K562 (cell line): ENCODE measurements around the gene GNAI2. TPM values are rescaled to one million over a fixed set of nuclear protein-coding genes. Genes with fewer than 3 reads are reported as not detected.

Source experiments
- ATAC-seq: fragments of 200-7000 bp; cut with Tn5 transposase; 3 replicates; pipeline ENCODE4 v1.9.1; 2020; ENCODE audit warnings: moderate library complexity
- BruUV-seq: library from RNA; stranded (reverse); fragments of 400-500 nt; replicated peaks from 2 replicates; lab custom pipeline; 2021; lab: Mats Ljungman, UMichigan
- CTCF ChIA-PET: fragments of 300-600 bp; formaldehyde crosslinking; extraction: SDS; loops from one replicate; lab custom pipeline; 2021; ENCODE audit warnings: low intra/inter-chr PET ratio; lab: Yijun Ruan, JAX
- POLR2A ChIA-PET: fragments of 300-600, 350-650 bp; sonication (Branson Sonifier 250); formaldehyde crosslinking; extraction: SDS; loops from one replicate; lab custom pipeline; 2021; ENCODE audit warnings: antibody characterized with exemption, inconsistent platforms; lab: Yijun Ruan, JAX
- DNase-seq, 4 experiments: peaks; one replicate each; pipeline versions ENCODE4 v3.0.0 to v3.0.0-alpha.2; 2011 to 2018; ENCODE audit warnings: low spot score in 3 of 4, mixed read lengths in 3 of 4; ENCODE audit errors: extremely low read depth in 1 of 4
- FAIRE-seq: peaks from 2 replicates; lab custom pipeline; 2011; peaks lifted over from hg19 to GRCh38; lab: Jason Lieb, UNC
- H2AFZ ChIP-seq: 2 replicates; pipeline ENCODE4 v1.6.0; 2011; ENCODE audit warnings: low read depth, low read length, control low read depth, inconsistent platforms
- H3K27ac ChIP-seq: fragments of 200-600 bp; 3 replicates; pipeline ENCODE4 v1.8.0; 2011; ENCODE audit warnings: low read depth, mild to moderate bottlenecking, control low read depth, inconsistent platforms, low read length, moderate library complexity, mixed read lengths; ENCODE audit errors: extremely low read depth
- H3K27me3 ChIP-seq, 2 experiments: fragments of 300-600 bp in 1 of 2; 2 replicates in 1 of 2; 3 replicates in 1 of 2; pipeline versions ENCODE4 v1.6.0 to v1.8.0; 2011; ENCODE audit warnings: inconsistent platforms in 2 of 2, low read length in 2 of 2, mild to moderate bottlenecking in 1 of 2, mixed read lengths in 1 of 2, moderate library complexity in 1 of 2; ENCODE audit not compliant: control insufficient read depth in 2 of 2, insufficient read depth in 2 of 2
- H3K36me3 ChIP-seq: fragments of 300-600 bp; 3 replicates; pipeline ENCODE4 v1.8.0; 2011; ENCODE audit warnings: mild to moderate bottlenecking, low read length, inconsistent platforms; ENCODE audit not compliant: control insufficient read depth, insufficient read depth
- H3K4me1 ChIP-seq, 2 experiments: fragments of 200-600 bp in 1 of 2; replicated peaks in 1 of 2; 2 replicates in 1 of 2; 3 replicates in 1 of 2; pipeline versions ENCODE4 v1.5.1 to v1.8.0; 2011; ENCODE audit warnings: inconsistent platforms in 2 of 2, low read length in 2 of 2, mild to moderate bottlenecking in 1 of 2, mixed read lengths in 1 of 2, moderate library complexity in 1 of 2; ENCODE audit not compliant: control insufficient read depth in 2 of 2, insufficient read depth in 2 of 2
- H3K4me2 ChIP-seq: 2 replicates; pipeline ENCODE4 v1.6.1; 2011; ENCODE audit warnings: low read length, control low read depth, inconsistent platforms, mixed read lengths; ENCODE audit not compliant: insufficient read depth
- H3K4me3 ChIP-seq: fragments of 200-600 bp; sonication (generic), shearing (Covaris generic); 2 replicates; pipeline ENCODE4 v1.5.1; 2016; ENCODE audit warnings: control low read depth, inconsistent platforms
- H3K79me2 ChIP-seq: fragments of 200-600 bp; 3 replicates; pipeline ENCODE4 v1.8.0; 2011; ENCODE audit warnings: low read length, inconsistent platforms; ENCODE audit not compliant: control insufficient read depth, insufficient read depth
- H3K9ac ChIP-seq, 2 experiments: 2 replicates each; pipeline versions ENCODE4 v1.6.0 to v1.6.1; 2011; ENCODE audit warnings: low read depth in 2 of 2, low read length in 2 of 2, control low read depth in 1 of 2, inconsistent platforms in 1 of 2, mild to moderate bottlenecking in 1 of 2, mixed read lengths in 1 of 2; ENCODE audit not compliant: insufficient read depth in 1 of 2
- H3K9me1 ChIP-seq: one replicate; pipeline ENCODE4 v1.6.0; 2011; ENCODE audit warnings: inconsistent platforms, mild to moderate bottlenecking, low read length, moderate library complexity; ENCODE audit not compliant: control insufficient read depth, insufficient read depth
- H3K9me3 ChIP-seq: replicated peaks from 2 replicates; pipeline ENCODE4 v1.5.1; 2011; ENCODE audit warnings: low read depth, low read length, inconsistent platforms; ENCODE audit not compliant: control insufficient read depth, insufficient read depth
- H4K20me1 ChIP-seq: replicated peaks from 2 replicates; pipeline ENCODE4 v1.6.1; 2011; ENCODE audit warnings: low read length, inconsistent platforms, mixed read lengths; ENCODE audit not compliant: control insufficient read depth, insufficient read depth
- MEF2A ChIP-seq: IDR thresholded peaks from 2 replicates; pipeline ENCODE4 v1.6.1; 2011; ENCODE audit warnings: low read depth, mild to moderate bottlenecking, low read length, moderate library complexity; ENCODE audit not compliant: control insufficient read depth
- ZBTB7A ChIP-seq: IDR thresholded peaks from 2 replicates; pipeline ENCODE4 v1.6.1; 2011; ENCODE audit warnings: low read depth, mild to moderate bottlenecking, low read length, moderate library complexity, borderline replicate concordance; ENCODE audit not compliant: control insufficient read depth
- ZNF583 ChIP-seq: fragments of 250-450 bp; sonication (Bioruptor Pico); IDR thresholded peaks from 2 replicates; pipeline ENCODE4 v1.4.0; 2020
- WGBS: fragments of 100-300 bp; shearing (Covaris generic); methylation state at CpG from one replicate; pipeline ENCODE4 v1.1.6; 2016; ENCODE audit warnings: low coverage, mixed read lengths; ENCODE audit not compliant: insufficient coverage; ENCODE audit errors: missing lambda C conversion rate; 5-methylcytosine and 5-hydroxymethylcytosine counted together
- in situ Hi-C: fragments of 300-500 bp; cut with MboI; formaldehyde crosslinking; loops from 4 replicates; pipeline ENCODE4 v1.15.0; 2018; ENCODE audit warnings: inconsistent platforms, mixed read lengths
- intact Hi-C: fragments of 100-400 bp; cut with micrococcal nuclease; formaldehyde crosslinking; loops from 2 replicates; pipeline ENCODE4 v1.14.2; 2022
- polyA plus RNA-seq, 8 experiments: library from polyadenylated mRNA; depleted of rRNA in 4 of 8; stranded (reverse) in 5 of 8; unstranded in 3 of 8; fragments of >200 nt; fragmentation: Nextera tagmentation in 2 of 8; fragmentation: Illumina TruSeq in 1 of 8; extraction: Ambion mirVana in 2 of 8; extraction: Trizol in 1 of 8; gene quantifications; 2 replicates each; pipeline versions ENCODE4 v1.2.1 to v1.2.3, GENCODE V29; 2011 to 2014; ENCODE audit warnings: inconsistent platforms in 1 of 8, missing spikeins in 1 of 8
- total RNA-seq, 7 experiments: library from RNA; depleted of rRNA in 6 of 7; stranded (reverse); fragments of >200 nt in 6 of 7; fragmentation: Illumina TruSeq in 2 of 7; extraction: Trizol in 2 of 7; gene quantifications; 2 replicates each; pipeline versions ENCODE4 v1.2.1 to v1.2.3, GENCODE V29; 2011 to 2021; ENCODE audit warnings: low replicate concordance in 1 of 7
- TF ChIP-seq, protein P1 (sequence below), 2 experiments: fragments of 450-650 bp; IDR thresholded peaks; 2 replicates each; pipeline ENCODE4 v1.6.1; 2016; ENCODE audit warnings: mild to moderate bottlenecking in 2 of 2, borderline replicate concordance in 1 of 2, low read depth in 1 of 2, moderate library complexity in 1 of 2
- TF ChIP-seq, protein P2 (sequence below): fragments of 250-450 bp; sonication (Bioruptor Pico); IDR thresholded peaks from 2 replicates; pipeline ENCODE4 v1.8.0; 2021; ENCODE audit warnings: moderate library complexity, mild to moderate bottlenecking, inconsistent platforms
- TF ChIP-seq, protein P3 (sequence below): fragments of 250-450 bp; sonication (Bioruptor Pico); IDR thresholded peaks from 2 replicates; pipeline ENCODE4 v1.5.0; 2020; ENCODE audit warnings: mild to moderate bottlenecking, borderline replicate concordance

The GNAI2 gene
- total and polyA plus RNA-seq, 9 of the 15 experiments (the other 6 are each of a cell fraction or from before 2014, with no cell fraction given), result 1.1 to 72.2 (median 42.7) TPM

DNA sequence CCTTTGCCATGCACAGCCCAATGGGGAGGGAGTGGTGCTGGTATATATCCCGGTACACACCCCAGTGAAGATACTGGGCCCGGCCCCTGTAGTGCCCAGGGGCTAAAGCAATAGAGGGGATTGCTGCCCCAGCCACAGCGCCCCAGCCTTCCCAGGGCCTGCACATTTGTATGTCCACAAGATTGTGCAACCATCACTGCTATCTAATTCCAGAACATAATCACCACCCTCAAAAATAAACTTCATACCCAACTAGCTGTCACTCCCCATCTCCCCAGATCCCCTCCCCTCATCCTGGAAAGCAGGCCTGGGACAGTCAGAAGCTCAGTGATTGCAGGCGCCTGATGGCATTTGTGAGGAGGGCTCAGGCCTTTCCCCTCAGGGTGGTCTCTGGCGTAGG, 13.5 kb downstream of the GNAI2 start:
- peaks cover 21% of the 10 kb centered on the region for H3K79me2 ChIP-seq
- H4K20me1 ChIP-seq, result no peaks in the 10 kb centered on the region
- no peak for TF ChIP-seq ZNF583 (CRISPR knock-in tag)
- no peak for TF ChIP-seq ZBTB7A
- TF ChIP-seq MEF2A, result no peak
- TF ChIP-seq, protein P1, sequence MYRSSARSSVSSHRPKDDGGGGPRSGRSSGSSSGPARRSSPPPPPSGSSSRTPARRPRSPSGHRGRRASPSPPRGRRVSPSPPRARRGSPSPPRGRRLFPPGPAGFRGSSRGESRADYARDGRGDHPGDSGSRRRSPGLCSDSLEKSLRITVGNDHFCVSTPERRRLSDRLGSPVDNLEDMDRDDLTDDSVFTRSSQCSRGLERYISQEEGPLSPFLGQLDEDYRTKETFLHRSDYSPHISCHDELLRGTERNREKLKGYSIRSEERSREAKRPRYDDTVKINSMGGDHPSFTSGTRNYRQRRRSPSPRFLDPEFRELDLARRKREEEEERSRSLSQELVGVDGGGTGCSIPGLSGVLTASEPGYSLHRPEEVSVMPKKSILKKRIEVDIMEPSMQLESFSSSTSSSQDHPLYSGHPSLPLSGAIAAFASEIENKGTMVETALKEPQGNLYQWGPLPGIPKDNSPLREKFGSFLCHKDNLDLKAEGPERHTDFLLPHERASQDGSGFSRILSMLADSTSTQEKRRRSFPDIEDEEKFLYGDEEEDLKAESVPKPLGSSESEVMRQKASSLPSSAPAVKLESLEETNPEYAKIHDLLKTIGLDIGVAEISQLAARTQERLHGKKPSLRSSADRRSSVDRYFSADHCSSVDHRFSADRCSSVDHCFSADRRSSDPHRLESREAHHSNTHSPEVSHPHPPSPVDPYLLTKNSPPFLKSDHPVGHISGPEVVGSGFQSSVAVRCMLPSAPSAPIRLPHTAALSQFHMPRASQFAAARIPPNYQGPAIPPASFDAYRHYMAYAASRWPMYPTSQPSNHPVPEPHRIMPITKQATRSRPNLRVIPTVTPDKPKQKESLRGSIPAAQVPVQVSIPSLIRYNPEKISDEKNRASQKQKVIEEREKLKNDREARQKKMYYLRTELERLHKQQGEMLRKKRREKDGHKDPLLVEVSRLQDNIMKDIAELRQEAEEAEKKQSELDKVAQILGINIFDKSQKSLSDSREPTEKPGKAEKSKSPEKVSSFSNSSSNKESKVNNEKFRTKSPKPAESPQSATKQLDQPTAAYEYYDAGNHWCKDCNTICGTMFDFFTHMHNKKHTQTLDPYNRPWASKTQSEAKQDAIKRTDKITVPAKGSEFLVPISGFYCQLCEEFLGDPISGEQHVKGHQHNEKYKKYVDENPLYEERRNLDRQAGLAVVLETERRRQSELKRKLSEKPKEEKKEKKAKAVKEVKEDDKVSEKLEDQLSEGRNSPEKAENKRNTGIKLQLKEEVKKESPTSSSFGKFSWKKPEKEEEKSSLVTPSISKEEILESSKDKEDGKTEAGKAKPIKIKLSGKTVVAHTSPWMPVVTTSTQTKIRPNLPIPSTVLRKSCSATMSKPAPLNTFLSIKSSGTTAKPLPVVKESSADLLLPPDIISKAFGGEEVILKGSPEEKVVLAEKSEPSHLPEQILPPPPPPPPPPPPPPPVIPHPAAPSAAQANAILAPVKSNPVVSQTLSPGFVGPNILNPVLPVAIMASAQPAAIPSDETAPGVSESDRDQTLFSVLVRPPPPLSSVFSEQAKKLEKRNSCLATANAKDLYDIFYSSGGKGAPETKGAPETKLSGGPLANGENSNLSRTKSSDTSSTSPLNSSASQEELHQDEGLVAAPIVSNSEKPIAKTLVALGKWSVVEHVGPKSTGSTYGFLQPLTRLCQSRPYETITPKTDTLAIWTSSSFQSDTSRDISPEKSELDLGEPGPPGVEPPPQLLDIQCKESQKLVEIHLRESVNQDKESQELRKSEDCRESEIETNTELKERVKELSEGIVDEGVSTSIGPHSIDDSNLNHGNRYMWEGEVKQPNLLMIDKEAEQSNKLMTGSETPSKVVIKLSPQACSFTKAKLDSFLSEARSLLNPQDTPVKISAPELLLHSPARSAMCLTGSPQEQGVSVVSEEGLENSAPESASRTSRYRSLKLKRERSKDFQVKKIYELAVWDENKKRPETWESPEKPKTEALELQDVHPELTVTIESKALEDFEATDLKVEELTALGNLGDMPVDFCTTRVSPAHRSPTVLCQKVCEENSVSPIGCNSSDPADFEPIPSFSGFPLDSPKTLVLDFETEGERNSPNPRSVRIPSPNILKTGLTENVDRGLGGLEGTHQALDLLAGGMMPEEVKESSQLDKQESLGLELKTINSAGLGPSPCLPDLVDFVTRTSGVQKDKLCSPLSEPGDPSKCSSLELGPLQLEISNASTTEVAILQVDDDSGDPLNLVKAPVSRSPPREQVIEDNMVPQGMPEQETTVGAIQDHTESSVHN (IDR thresholded peaks at IDR 0.05; ENCODE audit: borderline replicate concordance in 1 of 2, low read depth in 1 of 2), result no peak
- TF ChIP-seq, protein P2, sequence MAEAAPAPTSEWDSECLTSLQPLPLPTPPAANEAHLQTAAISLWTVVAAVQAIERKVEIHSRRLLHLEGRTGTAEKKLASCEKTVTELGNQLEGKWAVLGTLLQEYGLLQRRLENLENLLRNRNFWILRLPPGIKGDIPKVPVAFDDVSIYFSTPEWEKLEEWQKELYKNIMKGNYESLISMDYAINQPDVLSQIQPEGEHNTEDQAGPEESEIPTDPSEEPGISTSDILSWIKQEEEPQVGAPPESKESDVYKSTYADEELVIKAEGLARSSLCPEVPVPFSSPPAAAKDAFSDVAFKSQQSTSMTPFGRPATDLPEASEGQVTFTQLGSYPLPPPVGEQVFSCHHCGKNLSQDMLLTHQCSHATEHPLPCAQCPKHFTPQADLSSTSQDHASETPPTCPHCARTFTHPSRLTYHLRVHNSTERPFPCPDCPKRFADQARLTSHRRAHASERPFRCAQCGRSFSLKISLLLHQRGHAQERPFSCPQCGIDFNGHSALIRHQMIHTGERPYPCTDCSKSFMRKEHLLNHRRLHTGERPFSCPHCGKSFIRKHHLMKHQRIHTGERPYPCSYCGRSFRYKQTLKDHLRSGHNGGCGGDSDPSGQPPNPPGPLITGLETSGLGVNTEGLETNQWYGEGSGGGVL (CRISPR knock-in tag), result no peak
- TF ChIP-seq, protein P3, sequence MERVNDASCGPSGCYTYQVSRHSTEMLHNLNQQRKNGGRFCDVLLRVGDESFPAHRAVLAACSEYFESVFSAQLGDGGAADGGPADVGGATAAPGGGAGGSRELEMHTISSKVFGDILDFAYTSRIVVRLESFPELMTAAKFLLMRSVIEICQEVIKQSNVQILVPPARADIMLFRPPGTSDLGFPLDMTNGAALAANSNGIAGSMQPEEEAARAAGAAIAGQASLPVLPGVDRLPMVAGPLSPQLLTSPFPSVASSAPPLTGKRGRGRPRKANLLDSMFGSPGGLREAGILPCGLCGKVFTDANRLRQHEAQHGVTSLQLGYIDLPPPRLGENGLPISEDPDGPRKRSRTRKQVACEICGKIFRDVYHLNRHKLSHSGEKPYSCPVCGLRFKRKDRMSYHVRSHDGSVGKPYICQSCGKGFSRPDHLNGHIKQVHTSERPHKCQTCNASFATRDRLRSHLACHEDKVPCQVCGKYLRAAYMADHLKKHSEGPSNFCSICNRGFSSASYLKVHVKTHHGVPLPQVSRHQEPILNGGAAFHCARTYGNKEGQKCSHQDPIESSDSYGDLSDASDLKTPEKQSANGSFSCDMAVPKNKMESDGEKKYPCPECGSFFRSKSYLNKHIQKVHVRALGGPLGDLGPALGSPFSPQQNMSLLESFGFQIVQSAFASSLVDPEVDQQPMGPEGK (CRISPR knock-in tag), result no peak
- WGBS, result 85% methylated on average over 4 of the region's 5 CpGs
- in situ Hi-C loops, result no loop called here
- ATAC-seq, result no peak
- BruUV-seq, result no TSS peak
- no peak for FAIRE-seq
- no peaks in the 10 kb centered on the region for H3K9me1 ChIP-seq
- no peaks in the 10 kb centered on the region for H3K9me3 ChIP-seq
- DNase-seq, result no peak
- H3K4me3 ChIP-seq, result no peak overlapping the region
- no peak overlapping the region for H3K27ac ChIP-seq
- intact Hi-C loops, result no loop called here
- H3K9ac ChIP-seq, result peak overlapping the region in 1 of 2 experiments; percentile 20; a peak in 1 of 4 replicates
- peaks cover 21 to 34% of the 10 kb centered on the region in 2 experiments for H3K4me1 ChIP-seq
- no peak overlapping the region for H3K4me2 ChIP-seq
- H3K36me3 ChIP-seq, result peaks cover 4% of the 10 kb centered on the region; the same call in 1 of the 3 replicates
- no peaks in the 10 kb centered on the region for H3K27me3 ChIP-seq
- POLR2A ChIA-PET, result interaction anchor here (1.3 kb wide), 1 partner anchor 14 kb away, joined by 4 read pairs; the partner anchor contains the start of gene GNAI2
- no peak overlapping the region for H2AFZ ChIP-seq
- CTCF ChIA-PET, result no interaction called here
